Fibroblast of mammary gland (primary cell): ENCODE measurements around the gene LARGE1.

Experiments
- DNase-seq: peaks from one replicate; pipeline ENCODE4 v3.0.0-alpha.2; 2010; ENCODE audit warnings: low read depth
- H3K4me3 ChIP-seq: 2 replicates; pipeline ENCODE4 v1.5.1; 2011; ENCODE audit warnings: low read depth, mild to moderate bottlenecking, low read length, moderate library complexity; ENCODE audit not compliant: control insufficient read depth
- TF ChIP-seq, protein P1 (sequence below): conservative IDR thresholded peaks from 2 replicates; pipeline ENCODE4 v1.5.1; 2011; ENCODE audit warnings: low read depth, low read length, inconsistent platforms; ENCODE audit not compliant: control insufficient read depth, insufficient read depth

The LARGE1 gene

DNA sequence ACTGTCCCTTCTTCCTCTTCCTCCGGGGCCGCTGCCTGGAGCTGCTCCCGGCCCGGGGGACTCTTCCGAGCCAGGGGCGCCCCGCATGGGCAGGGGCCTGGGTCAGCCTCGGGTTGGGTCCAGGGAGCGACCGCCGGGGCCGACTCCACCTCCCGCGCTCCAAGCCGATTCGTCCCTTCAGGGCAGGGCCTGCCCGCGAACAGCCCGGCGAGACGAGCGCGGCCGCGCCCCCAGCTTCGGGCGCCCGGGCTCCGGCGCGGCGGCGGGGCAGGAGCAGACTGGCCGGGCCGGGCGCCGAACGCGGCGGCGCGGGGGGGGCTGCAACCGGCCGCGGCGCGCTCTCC, at the start of gene LARGE1:
Gene LARGE1 (minus strand): TSS at position 280 of the 344 bp plus-strand sequence.
- peak within 1 kb of the TSS; percentile 59 for H3K4me3 ChIP-seq
- TF ChIP-seq, protein P1, sequence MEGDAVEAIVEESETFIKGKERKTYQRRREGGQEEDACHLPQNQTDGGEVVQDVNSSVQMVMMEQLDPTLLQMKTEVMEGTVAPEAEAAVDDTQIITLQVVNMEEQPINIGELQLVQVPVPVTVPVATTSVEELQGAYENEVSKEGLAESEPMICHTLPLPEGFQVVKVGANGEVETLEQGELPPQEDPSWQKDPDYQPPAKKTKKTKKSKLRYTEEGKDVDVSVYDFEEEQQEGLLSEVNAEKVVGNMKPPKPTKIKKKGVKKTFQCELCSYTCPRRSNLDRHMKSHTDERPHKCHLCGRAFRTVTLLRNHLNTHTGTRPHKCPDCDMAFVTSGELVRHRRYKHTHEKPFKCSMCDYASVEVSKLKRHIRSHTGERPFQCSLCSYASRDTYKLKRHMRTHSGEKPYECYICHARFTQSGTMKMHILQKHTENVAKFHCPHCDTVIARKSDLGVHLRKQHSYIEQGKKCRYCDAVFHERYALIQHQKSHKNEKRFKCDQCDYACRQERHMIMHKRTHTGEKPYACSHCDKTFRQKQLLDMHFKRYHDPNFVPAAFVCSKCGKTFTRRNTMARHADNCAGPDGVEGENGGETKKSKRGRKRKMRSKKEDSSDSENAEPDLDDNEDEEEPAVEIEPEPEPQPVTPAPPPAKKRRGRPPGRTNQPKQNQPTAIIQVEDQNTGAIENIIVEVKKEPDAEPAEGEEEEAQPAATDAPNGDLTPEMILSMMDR, result no peak
- DNase-seq, result no peak

DNA sequence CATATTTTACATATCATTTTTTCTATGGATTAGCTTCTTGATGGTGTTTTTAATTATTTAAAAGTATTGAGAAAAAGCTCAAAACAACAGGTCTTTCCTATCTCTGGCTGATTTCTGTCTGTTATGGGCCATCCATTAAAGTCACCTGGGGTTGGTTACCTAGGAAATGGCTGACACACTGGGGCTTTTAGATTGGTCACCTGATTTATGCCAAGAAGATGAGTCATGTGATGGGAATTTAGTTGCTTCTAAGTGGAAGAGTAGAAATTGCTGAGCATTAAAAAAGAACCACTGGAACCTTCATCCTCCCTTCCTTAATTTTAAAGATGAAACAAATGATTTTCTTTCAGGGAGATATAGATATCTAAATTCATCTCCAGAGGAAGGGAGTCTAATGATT, 48.8 kb upstream of the LARGE1 start:
- TF ChIP-seq, protein P1, result no peak
- DNase-seq, result peak; percentile 3
- H3K4me3 ChIP-seq, result no peak overlapping the region

DNA sequence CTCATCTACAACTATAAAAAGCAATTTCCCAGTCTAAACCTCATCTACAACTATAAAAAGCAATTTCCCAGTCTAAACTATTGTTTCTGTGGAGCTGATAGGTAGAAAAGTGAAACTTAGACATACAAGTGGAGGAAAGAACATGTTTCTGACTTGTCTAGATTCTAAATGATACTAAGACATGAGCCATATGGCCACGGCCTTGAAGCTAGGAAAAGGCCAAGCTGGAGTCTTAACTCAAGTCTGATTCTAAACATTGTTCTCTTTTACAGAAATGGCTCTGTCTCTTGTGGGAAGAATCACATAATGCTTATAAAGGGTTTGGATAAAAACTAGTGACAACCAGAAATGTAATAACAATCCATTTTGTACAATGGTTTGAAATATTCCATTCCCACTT, 43.8 kb upstream of the LARGE1 start:
- TF ChIP-seq, protein P1, result no peak
- no peak overlapping the region for H3K4me3 ChIP-seq
- no peak for DNase-seq

DNA sequence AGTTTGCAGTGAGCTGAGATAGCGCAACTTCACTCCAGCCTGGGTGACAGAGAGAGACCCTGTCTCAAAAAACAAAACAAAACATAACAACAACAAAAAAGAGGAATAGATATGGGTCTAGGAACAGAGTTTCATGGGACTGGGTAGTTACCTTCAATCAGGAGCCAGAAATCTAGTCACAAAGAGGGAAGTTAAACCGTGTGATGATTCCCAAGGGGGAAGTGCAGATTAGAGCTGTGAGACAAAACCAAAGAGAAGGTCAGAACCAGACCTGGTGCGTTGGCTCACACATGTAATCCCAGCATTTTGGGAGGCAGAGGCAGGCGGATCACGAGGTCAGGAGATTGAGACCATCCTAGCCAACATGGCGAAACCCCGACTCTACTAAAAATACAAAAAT, 42.1 kb upstream of the LARGE1 start:
- TF ChIP-seq, protein P1, result no peak
- no peak for DNase-seq
- no peak overlapping the region for H3K4me3 ChIP-seq

DNA sequence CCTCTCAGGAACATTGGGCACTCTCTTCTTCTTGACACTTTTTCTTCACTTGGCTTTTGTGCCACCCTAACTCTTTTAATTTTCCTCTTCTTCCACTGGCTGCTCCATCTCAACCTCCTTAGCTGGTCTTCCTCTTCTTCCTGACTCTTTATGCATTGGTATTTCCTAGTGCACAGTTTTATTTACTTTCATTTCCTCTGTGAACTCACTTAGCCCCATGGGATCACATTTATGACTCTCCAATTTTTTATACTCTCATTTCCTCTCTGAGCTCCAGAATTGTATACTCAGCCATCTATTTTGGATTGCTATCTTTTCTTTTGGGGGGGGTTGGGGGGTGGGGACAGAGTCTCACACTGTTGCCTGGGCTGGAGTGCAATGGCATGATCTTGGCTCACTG, 38.5 kb upstream of the LARGE1 start:
- no peak overlapping the region for H3K4me3 ChIP-seq
- TF ChIP-seq, protein P1, result no peak
- no peak for DNase-seq

DNA sequence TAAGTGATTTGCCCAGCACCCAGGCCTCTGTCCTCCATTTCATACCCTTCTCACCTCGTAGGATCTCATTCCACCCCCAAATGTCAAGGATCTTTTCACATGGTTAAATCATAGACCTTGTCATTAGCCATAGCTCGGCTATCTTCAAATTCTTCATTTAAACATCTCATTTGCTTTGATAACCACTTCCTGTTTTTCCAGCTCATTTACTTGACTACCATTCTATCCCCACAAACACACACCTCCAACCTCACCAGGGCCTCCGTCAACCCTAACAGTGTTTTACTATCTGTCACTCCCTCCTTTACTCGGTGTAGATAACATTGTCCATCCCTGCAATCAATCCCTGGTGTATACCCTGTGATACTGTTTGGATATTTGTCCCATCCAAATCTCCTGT, 36.8 kb upstream of the LARGE1 start:
- no peak overlapping the region for H3K4me3 ChIP-seq
- TF ChIP-seq, protein P1, result no peak
- no peak for DNase-seq

DNA sequence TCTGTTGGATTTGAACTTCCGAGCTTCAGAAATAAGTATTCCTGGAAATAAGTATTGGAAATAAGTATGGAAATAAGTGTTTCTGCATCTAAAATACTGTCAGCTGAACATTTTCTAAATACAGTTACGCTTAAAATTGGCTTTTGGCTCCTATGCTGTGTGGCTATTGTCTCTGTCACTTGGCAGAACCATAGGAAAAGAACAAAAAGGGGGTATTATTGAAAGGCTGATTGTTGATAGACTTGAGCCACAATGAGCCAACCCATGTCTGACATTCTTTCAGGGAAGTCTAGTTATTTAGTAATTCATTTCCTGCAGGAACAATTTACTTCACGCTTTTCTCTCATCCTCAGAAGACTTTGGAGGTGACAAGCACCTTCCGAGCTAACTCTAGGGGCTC, 32.5 kb upstream of the LARGE1 start:
- no peak for DNase-seq
- TF ChIP-seq, protein P1, result no peak
- no peak overlapping the region for H3K4me3 ChIP-seq
